ENCODE data around the gene MPIG6B.

Gene MPIG6B

GRCh38 chr6:31723245-31723979 lies at the start of gene MPIG6B:
MPIG6B (plus strand) TSS chr6:31723373; CDS start chr6:31723384, 11 bp downstream.
- Histone ChIP-seq H3K27me3 (ENCODE audit: insufficient read depth, low read length, poor library complexity) (no peaks in the 10 kb centered on the region), H3K4me3 (ENCODE audit: low read depth in 1 of 2, low read length in 2 of 2) (no peak within 1 kb of the TSS), H4K20me1 (ENCODE audit: insufficient read depth, low read length) (no peaks in the 10 kb centered on the region), H3K36me3 (ENCODE audit: insufficient read depth, low read length) (peaks cover 13% of the 10 kb centered on the region), H3K9me3 (ENCODE audit: insufficient read depth, low read length, severe bottlenecking) (no peaks in the 10 kb centered on the region), H3K27ac (ENCODE audit: low read length) (no peak within 1 kb of the TSS), H3K4me1 (ENCODE audit: insufficient read depth, low read length) (peaks cover 4% of the 10 kb centered on the region), H3K79me2 (ENCODE audit: insufficient read depth, low read length) (no peaks in the 10 kb centered on the region), H3K9ac (ENCODE audit: low read depth, low read length) (no peak within 1 kb of the TSS), H2AFZ (ENCODE audit: low read depth, low read length) (no peak within 1 kb of the TSS), H3K4me2 (ENCODE audit: insufficient read depth, low read length) (no peak within 1 kb of the TSS)
- TF ChIP-seq CTCF (IDR thresholded peaks at IDR 0.05; ENCODE audit: borderline replicate concordance, extremely low read depth, low read length, poor library complexity, severe bottlenecking) (no peak), EZH2 (IDR thresholded peaks at IDR 0.05; ENCODE audit: borderline replicate concordance, low read depth, low read length, severe bottlenecking) (no peak)
- DNase-seq = peak; percentile 58
- ATAC-seq (ENCODE audit: insufficient read depth, low read depth) = peak; percentile 87

DNA sequence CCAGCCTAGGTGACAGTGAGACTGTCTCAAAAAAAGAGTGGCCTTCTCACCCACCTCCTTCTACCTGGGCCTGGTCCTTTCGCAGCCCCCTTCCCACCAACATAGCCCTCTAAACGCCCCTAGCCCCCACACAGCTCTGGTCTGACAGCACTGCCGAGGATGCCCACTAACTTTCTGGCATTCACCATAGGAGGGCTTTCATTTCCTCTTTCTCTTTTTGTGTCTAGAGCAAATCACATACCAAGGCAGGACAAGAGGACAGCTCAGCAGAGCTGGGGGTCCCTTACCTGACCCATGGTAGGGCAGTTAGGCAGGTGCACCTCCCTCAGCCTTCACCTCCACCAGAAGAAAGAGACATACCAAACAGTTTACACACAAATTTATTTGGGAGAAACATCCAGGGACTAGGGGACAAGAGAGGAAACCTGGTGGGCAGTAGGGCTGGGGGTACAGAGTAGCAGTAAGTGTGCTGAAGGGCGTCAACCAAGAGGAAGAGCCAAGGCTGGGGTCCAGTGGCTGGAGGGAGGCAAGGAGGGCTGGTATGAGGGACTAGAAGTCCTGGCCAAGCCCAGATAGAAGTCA lies 46.8 kb upstream of the MPIG6B start:
- TF ChIP-seq CTCF (IDR thresholded peaks at IDR 0.05; ENCODE audit: borderline replicate concordance, extremely low read depth, low read length, poor library complexity, severe bottlenecking) (no peak), EZH2 (IDR thresholded peaks at IDR 0.05; ENCODE audit: borderline replicate concordance, low read depth, low read length, severe bottlenecking) (no peak)
- Histone ChIP-seq H3K4me3 (ENCODE audit: low read depth in 1 of 2, low read length in 2 of 2) (no peak overlapping the region), H3K9me3 (ENCODE audit: insufficient read depth, low read length, severe bottlenecking) (no peaks in the 10 kb centered on the region), H3K4me1 (ENCODE audit: insufficient read depth, low read length) (no peaks in the 10 kb centered on the region), H3K27ac (ENCODE audit: low read length) (no peak overlapping the region), H3K27me3 (ENCODE audit: insufficient read depth, low read length, poor library complexity) (no peaks in the 10 kb centered on the region), H4K20me1 (ENCODE audit: insufficient read depth, low read length) (no peaks in the 10 kb centered on the region), H2AFZ (ENCODE audit: low read depth, low read length) (no peak overlapping the region), H3K79me2 (ENCODE audit: insufficient read depth, low read length) (no peaks in the 10 kb centered on the region), H3K4me2 (ENCODE audit: insufficient read depth, low read length) (no peak overlapping the region), H3K36me3 (ENCODE audit: insufficient read depth, low read length) (peaks cover 17% of the 10 kb centered on the region), H3K9ac (ENCODE audit: low read depth, low read length) (no peak overlapping the region)
- no peak for ATAC-seq (ENCODE audit: insufficient read depth, low read depth)
- no peak for DNase-seq

- Histone ChIP-seq H3K36me3 (ENCODE audit: insufficient read depth, low read length) (peaks cover 12% of the 10 kb centered on the region), H3K4me3 (ENCODE audit: low read depth in 1 of 2, low read length in 2 of 2) (no peak overlapping the region), H3K4me2 (ENCODE audit: insufficient read depth, low read length) (no peak overlapping the region), H3K27ac (ENCODE audit: low read length) (no peak overlapping the region), H3K79me2 (ENCODE audit: insufficient read depth, low read length) (no peaks in the 10 kb centered on the region), H3K9me3 (ENCODE audit: insufficient read depth, low read length, severe bottlenecking) (no peaks in the 10 kb centered on the region), H4K20me1 (ENCODE audit: insufficient read depth, low read length) (no peaks in the 10 kb centered on the region), H3K9ac (ENCODE audit: low read depth, low read length) (no peak overlapping the region), H3K4me1 (ENCODE audit: insufficient read depth, low read length) (no peaks in the 10 kb centered on the region), H3K27me3 (ENCODE audit: insufficient read depth, low read length, poor library complexity) (no peaks in the 10 kb centered on the region), H2AFZ (ENCODE audit: low read depth, low read length) (no peak overlapping the region)
- TF ChIP-seq EZH2 (IDR thresholded peaks at IDR 0.05; ENCODE audit: borderline replicate concordance, low read depth, low read length, severe bottlenecking) (no peak), CTCF (IDR thresholded peaks at IDR 0.05; ENCODE audit: borderline replicate concordance, extremely low read depth, low read length, poor library complexity, severe bottlenecking) (no peak)
- no peak for DNase-seq
- ATAC-seq (ENCODE audit: insufficient read depth, low read depth) = no peak
These were observed 46.3 kb upstream of the MPIG6B start for GRCh38 chr6:31676904-31677303.
